Activated naive CD4-positive, alpha-beta T cell treated with anti-CD3 and anti-CD28 coated beads, Interleukin-2, amount 50 U/mL, for 24 hours (primary cell): ENCODE data around the gene CTSF.
A peak's percentile ranks its signal among the peaks of the same experiment; 100 is the strongest.
"Not testable (repeated sequence)": the region's sequence is repeated elsewhere in the genome, so short reads cannot be mapped to it uniquely, and the experiment has no call there.

Source experiments
- H3K27ac Mint-ChIP-seq: one replicate; pipeline ENCODE4 v1.8.0; 2021; ENCODE audit warnings: mild to moderate bottlenecking, mixed read lengths
- H3K27me3 Mint-ChIP-seq: one replicate; pipeline ENCODE4 v1.8.0; 2021; ENCODE audit warnings: mixed read lengths
- H3K36me3 Mint-ChIP-seq: one replicate; pipeline ENCODE4 v1.8.0; 2021; ENCODE audit warnings: mixed read lengths
- H3K4me1 Mint-ChIP-seq: one replicate; pipeline ENCODE4 v1.8.0; 2021; ENCODE audit warnings: mixed read lengths
- H3K4me3 Mint-ChIP-seq: one replicate; pipeline ENCODE4 v1.8.0; 2021; ENCODE audit warnings: mild to moderate bottlenecking, mixed read lengths
- H3K9me3 Mint-ChIP-seq: one replicate; pipeline ENCODE4 v1.8.0; 2021; ENCODE audit warnings: mixed read lengths

Gene CTSF

GRCh38 chr11:66550887-66551286, 17.5 kb downstream of the CTSF start:
- Mint-ChIP-seq H3K4me1 (no peaks in the 10 kb centered on the region), H3K27me3 (no peaks in the 10 kb centered on the region), H3K9me3 (no peaks in the 10 kb centered on the region), H3K27ac (no peak overlapping the region), H3K4me3 (no peak overlapping the region), H3K36me3 (no peaks in the 10 kb centered on the region)

- no peaks in the 10 kb centered on the region for H3K36me3 Mint-ChIP-seq
Observed at GRCh38 chr11:66549696-66550095, 18.7 kb downstream of the CTSF start.

GRCh38 chr11:66548774-66549630, 19.4 kb downstream of the CTSF start:
- Mint-ChIP-seq H3K4me3 (peak overlapping the region; percentile 34), H3K36me3 (no peaks in the 10 kb centered on the region), H3K9me3 (no peaks in the 10 kb centered on the region), H3K27me3 (no peaks in the 10 kb centered on the region), H3K4me1 (peaks cover 14% of the 10 kb centered on the region), H3K27ac (no peak overlapping the region)

More at GRCh38 chr11:66549696-66550095, 18.7 kb downstream of the CTSF start:
- no peaks in the 10 kb centered on the region for H3K27me3 Mint-ChIP-seq
- H3K27ac Mint-ChIP-seq = no peak overlapping the region
- H3K4me3 Mint-ChIP-seq = no peak overlapping the region
- peaks cover 8% of the 10 kb centered on the region for H3K4me1 Mint-ChIP-seq
- H3K9me3 Mint-ChIP-seq = no peaks in the 10 kb centered on the region

GRCh38 chr11:66548041-66548440, 20.4 kb downstream of the CTSF start:
- H3K36me3 Mint-ChIP-seq = no peaks in the 10 kb centered on the region
- no peaks in the 10 kb centered on the region for H3K9me3 Mint-ChIP-seq
- no peaks in the 10 kb centered on the region for H3K27me3 Mint-ChIP-seq
- no peak overlapping the region for H3K27ac Mint-ChIP-seq
- peaks cover 22% of the 10 kb centered on the region for H3K4me1 Mint-ChIP-seq
- no peak overlapping the region for H3K4me3 Mint-ChIP-seq

- no peak overlapping the region for H3K4me3 Mint-ChIP-seq
- H3K9me3 Mint-ChIP-seq = no peaks in the 10 kb centered on the region
- no peak overlapping the region for H3K27ac Mint-ChIP-seq
- peaks cover 27% of the 10 kb centered on the region for H3K4me1 Mint-ChIP-seq
- H3K27me3 Mint-ChIP-seq = no peaks in the 10 kb centered on the region
- H3K36me3 Mint-ChIP-seq = no peaks in the 10 kb centered on the region
Observed at GRCh38 chr11:66547662-66548009, 20.8 kb downstream of the CTSF start.

- Mint-ChIP-seq H3K27ac (no peak overlapping the region), H3K27me3 (no peaks in the 10 kb centered on the region)
Observed at GRCh38 chr11:66546966-66547661, 21.3 kb downstream of the CTSF start.

GRCh38 chr11:66546368-66546965, 21.9 kb downstream of the CTSF start, which contains the start of gene ACTN3:
Gene ACTN3 (plus strand): TSS chr11:66546903. CDS start chr11:66546938, 35 bp downstream.
- Mint-ChIP-seq H3K27me3 (no peaks in the 10 kb centered on the region), H3K4me1 (peaks cover 38% of the 10 kb centered on the region)

More at GRCh38 chr11:66546966-66547661, 21.3 kb downstream of the CTSF start:
- Mint-ChIP-seq H3K36me3 (no peaks in the 10 kb centered on the region), H3K4me1 (peaks cover 32% of the 10 kb centered on the region), H3K9me3 (no peaks in the 10 kb centered on the region), H3K4me3 (peak overlapping the region; percentile 86)

GRCh38 chr11:66545701-66546367, 22.6 kb downstream of the CTSF start, which contains the start of gene ZDHHC24:
Gene ZDHHC24 (minus strand): TSS chr11:66546048. CDS start chr11:66546003, 45 bp downstream.
- Mint-ChIP-seq H3K4me1 (peaks cover 44% of the 10 kb centered on the region), H3K27ac (peak within 1 kb of the TSS; percentile 92), H3K27me3 (no peaks in the 10 kb centered on the region), H3K36me3 (peaks cover 3% of the 10 kb centered on the region), H3K4me3 (peak within 1 kb of the TSS; percentile 87), H3K9me3 (no peaks in the 10 kb centered on the region)

More at GRCh38 chr11:66546368-66546965, 21.9 kb downstream of the CTSF start, which contains the start of gene ACTN3:
- Mint-ChIP-seq H3K4me3 (peak within 1 kb of the TSS; percentile 86), H3K9me3 (no peaks in the 10 kb centered on the region), H3K36me3 (peaks cover 2% of the 10 kb centered on the region), H3K27ac (peak within 1 kb of the TSS; percentile 24)

- peak overlapping the region; percentile 87 for H3K4me3 Mint-ChIP-seq
- H3K36me3 Mint-ChIP-seq, H3K27me3 Mint-ChIP-seq, H3K9me3 Mint-ChIP-seq, H3K27ac Mint-ChIP-seq: not testable (repeated sequence)
- peaks cover 44% of the 10 kb centered on the region for H3K4me1 Mint-ChIP-seq
Observed at GRCh38 chr11:66544952-66545351, 23.5 kb downstream of the CTSF start.

- Mint-ChIP-seq H3K4me1 (peaks cover 44% of the 10 kb centered on the region), H3K9me3 (no peaks in the 10 kb centered on the region), H3K27ac (peak overlapping the region; percentile 92), H3K36me3 (peaks cover 4% of the 10 kb centered on the region), H3K27me3 (no peaks in the 10 kb centered on the region), H3K4me3 (peak overlapping the region; percentile 71)
Observed at GRCh38 chr11:66543263-66544107, 24.9 kb downstream of the CTSF start.

GRCh38 chr11:66542362-66542761, 26.0 kb downstream of the CTSF start:
- peaks cover 5% of the 10 kb centered on the region for H3K36me3 Mint-ChIP-seq
- H3K4me3 Mint-ChIP-seq = peak overlapping the region; percentile 71
- H3K27me3 Mint-ChIP-seq = no peaks in the 10 kb centered on the region
- peaks cover 44% of the 10 kb centered on the region for H3K4me1 Mint-ChIP-seq
- H3K27ac Mint-ChIP-seq = peak overlapping the region; percentile 47
- H3K9me3 Mint-ChIP-seq = no peaks in the 10 kb centered on the region

- H3K4me3 Mint-ChIP-seq = peak overlapping the region; percentile 48
- H3K27ac Mint-ChIP-seq = peak overlapping the region; percentile 47
- no peaks in the 10 kb centered on the region for H3K9me3 Mint-ChIP-seq
Observed at GRCh38 chr11:66541892-66542291, 26.5 kb downstream of the CTSF start.

GRCh38 chr11:66540598-66540997, 27.8 kb downstream of the CTSF start:
- peaks cover 44% of the 10 kb centered on the region for H3K4me1 Mint-ChIP-seq
- H3K27ac Mint-ChIP-seq, H3K4me3 Mint-ChIP-seq, H3K9me3 Mint-ChIP-seq, H3K36me3 Mint-ChIP-seq, H3K27me3 Mint-ChIP-seq: not testable (repeated sequence)

More at GRCh38 chr11:66541892-66542291, 26.5 kb downstream of the CTSF start:
- Mint-ChIP-seq H3K4me1 (peaks cover 44% of the 10 kb centered on the region), H3K27me3 (no peaks in the 10 kb centered on the region), H3K36me3 (peaks cover 7% of the 10 kb centered on the region)

- Mint-ChIP-seq H3K27ac (no peak overlapping the region), H3K27me3 (no peaks in the 10 kb centered on the region), H3K36me3 (peaks cover 7% of the 10 kb centered on the region), H3K4me1 (peaks cover 37% of the 10 kb centered on the region), H3K4me3 (no peak overlapping the region), H3K9me3 (no peaks in the 10 kb centered on the region)
Observed at GRCh38 chr11:66539870-66540213, 28.6 kb downstream of the CTSF start.
